SIG-M5 (cell line): ENCODE results near the gene FN1.

Experiments
- DNase-seq: peaks from one replicate; lab custom pipeline; 2025; lab: John Stamatoyannopoulos, UW

Gene FN1

DNA sequence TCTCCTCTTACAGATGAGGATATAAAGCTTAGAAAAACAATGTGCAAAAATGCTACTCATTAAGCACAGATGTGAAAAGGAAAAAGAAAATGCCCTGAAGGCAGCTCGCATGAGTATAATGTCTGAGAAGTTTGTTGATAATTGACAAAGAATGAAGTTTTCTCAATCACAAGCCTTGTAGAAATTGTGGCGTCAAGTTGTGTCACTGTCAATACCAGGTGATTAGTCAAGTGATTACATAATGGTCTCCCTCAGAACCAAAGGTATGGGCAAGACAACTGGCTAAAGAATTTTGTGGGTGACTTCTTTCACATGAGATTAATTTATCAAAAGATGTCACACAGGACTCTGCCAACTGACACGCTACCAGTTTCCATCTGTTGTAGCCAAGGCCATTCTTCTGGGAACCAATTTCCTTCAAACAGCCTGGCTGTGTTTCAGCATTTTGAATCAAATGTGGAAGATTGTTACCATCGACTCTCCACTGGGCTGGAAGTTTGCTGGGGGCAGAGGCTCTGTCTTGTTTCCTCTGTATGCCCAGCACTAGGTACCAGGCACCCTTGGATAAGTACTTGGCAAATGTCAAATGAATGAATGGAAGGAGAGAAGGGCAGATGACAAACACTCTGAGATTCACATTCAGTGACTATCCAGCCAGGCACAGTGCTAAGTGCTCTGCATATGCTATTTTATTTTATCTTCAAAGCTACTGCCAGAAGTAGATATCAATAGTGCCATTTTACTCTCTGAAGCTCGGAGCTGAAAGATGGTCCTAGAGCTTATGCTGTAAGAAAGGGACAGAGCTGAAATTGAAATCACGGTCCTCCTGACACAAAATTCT, 5.9 kb upstream of the FN1 start:
- DNase-seq: no peak

DNA sequence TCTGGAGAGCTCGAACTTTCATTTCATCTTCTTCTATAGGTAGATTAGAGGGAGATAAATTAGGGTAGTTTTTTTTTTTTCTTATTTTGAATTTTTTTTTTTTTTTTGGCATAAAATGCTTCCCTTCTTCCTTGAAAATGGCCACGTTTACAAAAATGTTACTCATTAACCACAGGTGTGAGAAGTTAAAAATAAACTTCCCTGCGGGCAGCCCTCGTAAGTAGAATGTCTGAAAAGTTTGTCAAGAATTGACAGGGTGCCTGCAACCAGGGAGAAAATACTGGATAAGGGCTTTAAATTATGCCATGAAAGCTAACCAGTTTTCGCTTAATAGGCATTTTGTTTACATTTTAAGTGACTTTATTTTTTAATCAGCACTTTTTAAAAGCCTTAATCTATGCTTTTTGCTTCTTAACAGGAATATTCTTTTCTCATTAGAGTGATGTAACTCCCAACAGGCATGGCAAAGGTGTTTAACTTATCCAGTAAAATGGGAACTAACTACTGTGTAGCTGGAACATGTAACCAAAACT, 4.2 kb upstream of the FN1 start:
- DNase-seq: no peak

DNA sequence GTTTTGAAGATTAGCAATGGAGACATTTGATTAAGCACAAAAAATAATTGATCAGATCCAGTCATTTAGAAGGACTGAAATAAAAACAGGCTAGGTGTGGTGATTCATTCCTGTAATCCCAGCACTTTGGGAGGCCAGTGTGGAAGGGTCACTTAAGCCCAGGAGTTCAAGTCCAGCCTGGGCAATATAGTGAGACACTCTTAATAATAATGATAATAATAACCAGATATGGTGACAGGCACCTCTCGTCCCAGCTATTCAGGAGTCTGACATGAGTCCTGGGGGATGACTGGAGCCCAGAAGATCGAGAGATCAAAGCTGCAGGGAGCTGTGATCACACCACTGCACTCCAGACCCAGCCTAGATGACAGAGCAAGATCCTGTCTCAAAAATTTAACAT, 3.5 kb upstream of the FN1 start:
- DNase-seq: no peak

DNA sequence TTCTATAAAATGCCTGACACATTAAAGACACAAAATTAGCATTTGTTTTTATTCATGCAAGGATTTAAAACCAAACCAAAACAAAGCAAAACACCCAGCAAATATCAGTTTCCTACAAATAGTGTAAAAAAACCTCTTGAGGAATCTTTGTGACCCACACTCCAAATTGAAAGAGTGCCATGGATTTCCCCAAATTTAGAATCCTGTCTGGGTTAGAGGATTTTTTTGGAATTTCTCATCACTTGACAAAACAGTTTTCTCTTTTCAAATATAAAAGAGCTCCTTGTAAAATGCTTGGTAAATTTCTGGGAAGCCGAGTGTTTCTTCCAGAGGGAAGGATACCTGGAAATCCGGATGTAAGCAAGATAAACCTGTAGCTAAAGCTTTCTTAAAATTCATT, 1.7 kb upstream of the FN1 start:
- DNase-seq: no peak

DNA sequence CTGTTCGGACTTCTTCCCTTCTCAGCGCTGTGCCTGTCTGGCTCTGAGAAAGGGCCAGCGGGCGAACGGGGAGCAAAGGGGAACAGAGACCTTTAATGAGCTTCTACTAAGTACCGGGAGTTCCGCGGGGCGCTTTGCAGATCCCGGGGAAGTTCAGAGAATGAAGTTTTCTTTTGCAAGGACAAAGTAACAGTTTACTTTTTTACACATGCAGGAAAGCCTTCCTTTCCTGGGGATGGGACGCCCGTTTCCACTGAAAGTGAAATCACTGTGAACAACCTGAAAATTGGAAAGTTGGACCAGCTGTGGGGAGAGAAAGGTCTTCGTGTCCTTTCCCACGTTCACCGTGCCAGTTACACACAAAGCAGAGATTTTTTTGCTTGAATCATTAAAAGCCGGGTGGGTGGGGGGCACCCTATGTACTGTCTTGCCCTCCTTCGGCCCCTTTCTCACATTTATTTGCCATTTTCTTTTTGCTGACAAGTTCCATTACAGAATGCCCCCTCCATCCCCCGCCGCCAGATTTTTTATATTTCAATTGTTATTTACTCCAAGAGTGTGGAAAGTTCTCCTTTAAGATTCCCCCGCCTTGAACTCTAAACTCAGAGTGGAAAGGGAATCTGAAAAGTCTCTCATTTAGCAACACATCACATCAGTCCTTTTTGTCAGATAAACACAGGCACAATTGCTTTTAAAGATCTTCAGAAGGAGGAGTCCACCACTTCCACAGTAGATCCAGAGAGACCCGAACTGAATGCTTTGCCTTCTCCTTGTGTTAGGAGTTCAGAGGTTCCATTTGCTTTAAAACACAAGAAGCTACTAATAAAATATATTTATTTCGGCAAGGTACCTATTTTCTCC, 1.1 kb upstream of the FN1 start:
- no peak for DNase-seq

DNA sequence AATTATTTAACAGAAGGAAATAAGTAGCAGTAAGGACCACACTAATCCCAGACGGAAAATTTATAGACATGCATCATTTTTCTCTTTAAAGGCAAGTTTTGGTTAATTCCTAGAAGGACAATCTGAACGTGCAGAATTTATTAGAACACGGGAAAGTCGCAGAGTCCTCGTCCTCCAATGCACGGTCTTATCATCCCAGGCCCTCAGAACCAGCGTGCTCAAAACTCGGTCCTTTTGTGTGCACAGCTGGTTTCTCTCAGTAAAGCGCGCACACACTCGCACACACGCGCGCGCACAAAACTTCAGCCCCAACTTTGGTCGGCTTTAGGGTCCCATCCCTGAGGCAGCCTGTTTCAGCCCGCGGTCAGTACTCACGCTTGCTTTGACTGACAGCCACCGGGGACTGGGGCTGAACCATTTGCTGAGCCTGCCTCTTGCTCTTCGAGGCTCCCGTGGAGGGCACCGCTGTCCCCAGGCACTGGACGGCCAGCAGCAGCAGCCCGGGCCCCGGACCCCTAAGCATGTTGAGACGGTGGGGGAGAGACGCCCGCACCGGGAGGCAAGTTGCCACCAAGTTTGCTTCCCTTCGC, 493 bp downstream of the FN1 start:
- no peak for DNase-seq

DNA sequence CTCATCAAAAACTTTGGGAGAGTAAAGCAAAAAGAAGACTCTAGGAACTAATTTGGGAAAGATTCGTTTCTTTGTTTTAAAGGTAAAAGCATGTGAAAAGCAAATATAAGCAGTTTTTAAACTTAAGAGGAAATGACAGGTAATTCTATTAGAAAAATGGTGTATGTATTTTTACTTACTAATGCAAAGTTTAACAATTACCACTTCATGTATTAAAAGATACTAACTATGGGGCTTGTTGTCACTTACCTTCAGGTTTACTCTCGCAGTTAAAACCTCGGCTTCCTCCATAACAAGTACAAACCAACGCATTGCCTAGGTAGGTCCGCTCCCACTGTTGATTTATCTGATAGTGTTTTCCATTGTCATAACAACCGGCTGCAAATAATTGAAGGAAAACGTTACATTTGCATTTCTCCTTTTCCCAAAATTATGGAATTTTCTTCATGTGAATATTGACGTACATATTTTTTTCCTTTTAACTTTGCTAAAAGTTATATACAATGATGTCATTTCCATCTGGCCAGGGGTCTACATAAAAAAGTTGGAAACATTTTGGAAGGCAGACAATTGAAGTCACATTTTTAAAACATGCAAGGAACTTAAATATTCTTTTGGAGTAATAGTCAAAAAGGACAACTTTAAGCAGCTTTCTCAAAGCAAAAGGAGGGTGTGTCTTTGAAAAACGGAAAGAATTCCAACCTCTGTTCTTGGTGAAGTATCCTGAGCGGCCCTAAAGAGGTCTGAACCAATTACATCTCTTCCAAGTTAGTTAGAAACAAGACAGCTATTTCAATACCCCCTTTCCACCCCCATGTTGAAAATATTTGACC, 1.2 kb downstream of the FN1 start:
- no peak for DNase-seq

DNA sequence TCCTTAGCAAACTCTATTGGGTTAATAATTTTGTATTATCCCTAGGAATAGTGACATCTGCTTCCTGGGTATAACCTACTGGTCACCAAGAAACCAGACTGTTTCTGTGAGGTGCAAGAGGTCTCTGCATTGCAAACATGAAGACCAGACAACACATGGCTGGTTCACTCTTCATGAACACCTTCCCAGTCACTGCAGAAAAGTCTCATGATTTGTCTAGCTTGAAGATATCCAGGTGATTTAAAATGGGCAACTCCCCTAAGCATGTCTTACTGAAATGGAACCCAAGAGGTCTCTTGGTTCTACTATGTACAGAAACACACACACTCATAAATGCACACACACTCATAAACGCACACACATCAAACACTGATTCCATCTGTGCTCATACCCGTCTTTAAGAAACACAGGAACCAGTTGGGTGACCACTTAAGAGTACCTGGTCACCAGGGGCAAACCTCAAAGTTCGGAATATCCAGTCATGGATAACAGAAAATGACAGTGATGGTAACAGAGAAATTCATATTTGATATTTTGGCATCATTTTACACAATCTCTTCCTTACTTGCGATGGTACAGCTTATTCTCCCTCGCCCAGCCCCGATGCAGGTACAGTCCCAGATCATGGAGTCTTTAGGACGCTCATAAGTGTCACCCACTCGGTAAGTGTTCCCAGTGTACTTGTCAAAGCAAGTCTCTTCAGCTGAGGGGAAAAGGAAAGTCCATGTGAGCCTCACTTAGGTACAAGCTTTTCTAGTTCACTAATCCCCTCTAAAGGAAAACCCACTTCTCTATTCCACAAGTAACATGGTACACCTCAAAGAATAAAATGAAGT, 2.9 kb downstream of the FN1 start:
- no peak for DNase-seq

DNA sequence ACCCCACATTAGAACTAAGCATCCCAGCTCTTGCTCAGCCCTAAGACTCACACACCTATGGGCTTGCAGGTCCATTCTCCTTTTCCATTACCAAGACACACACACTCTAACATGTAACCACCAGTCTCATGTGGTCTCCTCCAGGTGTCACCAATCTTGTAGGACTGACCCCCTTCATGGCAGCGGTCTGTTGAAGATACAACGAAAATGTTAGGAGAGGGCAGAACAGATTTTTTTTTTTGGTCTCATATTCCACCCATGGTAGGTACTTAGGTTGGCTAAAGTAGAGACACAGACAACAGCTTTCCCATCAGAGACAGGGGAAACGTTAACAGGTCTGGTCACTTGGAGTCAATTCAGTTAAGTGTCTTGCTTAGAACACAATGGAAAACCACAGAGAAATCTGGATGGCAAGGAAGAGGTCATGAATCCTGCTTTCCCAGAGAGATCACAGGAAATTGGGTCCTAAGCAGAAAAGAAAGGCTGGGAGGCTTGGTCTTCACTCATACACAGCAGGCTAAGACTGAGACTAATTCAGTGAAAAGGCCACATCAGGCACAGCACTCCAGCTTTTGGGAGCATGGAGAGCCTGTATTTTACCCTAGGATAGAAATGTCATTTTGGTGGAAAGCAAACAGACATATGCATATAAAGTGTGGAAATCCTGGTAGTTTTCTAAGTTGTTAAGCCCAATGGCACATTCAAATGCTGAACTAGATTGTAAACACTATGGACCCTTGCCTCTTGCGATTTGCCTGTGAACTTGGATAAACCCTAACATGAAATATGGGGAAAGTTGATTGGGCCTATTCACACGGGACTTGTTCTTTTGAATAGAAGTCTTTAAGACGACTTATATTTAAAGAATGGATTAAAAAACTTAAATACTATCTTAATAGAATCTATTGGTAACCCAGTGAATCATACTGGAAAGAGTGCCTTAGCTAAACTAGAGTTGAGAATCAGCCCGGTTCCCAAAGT, 3.8 kb downstream of the FN1 start:
- DNase-seq: no peak

DNA sequence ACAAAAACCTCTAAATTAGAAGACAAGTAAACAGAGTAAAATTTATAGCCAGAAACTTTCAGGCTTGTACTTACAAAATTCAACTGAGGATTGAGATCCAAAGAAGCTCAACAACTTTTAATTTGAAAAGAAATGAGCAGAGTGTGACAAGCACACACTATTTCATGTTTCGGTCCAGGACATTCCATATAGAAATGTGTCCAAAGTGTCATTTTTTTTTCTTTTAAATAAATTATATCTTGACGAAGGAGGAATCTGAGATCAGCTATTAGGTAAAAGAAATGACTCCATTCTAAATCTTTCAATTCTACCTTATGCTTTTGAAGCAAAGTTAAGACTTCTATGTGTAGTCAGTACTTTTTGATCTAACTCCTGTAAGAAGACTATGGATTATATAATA, 4.6 kb downstream of the FN1 start:
- DNase-seq: no peak

DNA sequence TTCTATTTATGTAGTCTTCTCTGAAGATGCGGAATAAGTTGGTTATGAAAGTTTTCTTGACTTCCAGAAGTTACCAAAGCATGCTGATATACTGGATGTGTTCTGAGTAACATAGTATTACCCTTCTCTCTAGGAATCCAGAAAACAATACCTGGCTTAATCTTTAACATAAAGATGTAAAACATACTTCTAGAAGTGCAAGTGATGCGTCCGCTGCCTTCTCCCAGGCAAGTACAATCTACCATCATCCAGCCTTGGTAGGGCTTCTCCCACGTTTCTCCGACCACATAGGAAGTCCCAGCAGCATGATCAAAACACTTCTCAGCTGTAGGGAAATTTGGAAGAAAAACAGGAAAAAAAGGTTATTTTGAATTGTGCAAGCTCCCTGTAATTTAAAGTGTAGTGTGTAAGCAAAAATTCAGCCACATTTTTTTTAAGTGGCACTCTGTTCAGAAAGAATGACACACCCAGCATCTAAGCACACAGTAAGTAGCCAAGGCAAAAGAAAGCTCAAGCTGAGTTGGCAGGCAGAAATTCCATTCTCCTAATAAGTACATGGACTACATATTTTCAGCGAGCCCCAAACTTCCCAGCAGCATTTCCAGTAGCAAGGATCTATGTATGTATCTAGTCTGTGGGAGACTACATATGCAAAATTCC, 5.2 kb downstream of the FN1 start:
- DNase-seq: no peak

DNA sequence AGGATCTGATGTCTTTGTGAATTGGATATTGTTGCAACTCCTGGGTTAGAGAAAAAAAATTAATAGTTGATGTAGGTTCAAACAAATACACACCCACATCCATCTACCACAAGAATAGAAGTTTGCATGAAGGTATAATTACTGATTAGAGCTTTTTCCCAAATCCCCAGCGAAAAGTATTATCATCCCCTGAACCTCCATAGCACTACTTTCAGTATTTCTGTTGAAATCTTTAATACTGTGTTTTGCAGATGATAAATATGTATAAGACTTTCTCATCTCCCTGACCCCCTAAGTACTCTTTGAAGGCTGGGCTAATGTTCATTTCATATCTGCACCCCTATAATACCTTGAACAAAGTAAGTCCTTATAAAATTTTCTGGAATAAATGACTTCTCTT, 6.4 kb downstream of the FN1 start:
- no peak for DNase-seq

DNA sequence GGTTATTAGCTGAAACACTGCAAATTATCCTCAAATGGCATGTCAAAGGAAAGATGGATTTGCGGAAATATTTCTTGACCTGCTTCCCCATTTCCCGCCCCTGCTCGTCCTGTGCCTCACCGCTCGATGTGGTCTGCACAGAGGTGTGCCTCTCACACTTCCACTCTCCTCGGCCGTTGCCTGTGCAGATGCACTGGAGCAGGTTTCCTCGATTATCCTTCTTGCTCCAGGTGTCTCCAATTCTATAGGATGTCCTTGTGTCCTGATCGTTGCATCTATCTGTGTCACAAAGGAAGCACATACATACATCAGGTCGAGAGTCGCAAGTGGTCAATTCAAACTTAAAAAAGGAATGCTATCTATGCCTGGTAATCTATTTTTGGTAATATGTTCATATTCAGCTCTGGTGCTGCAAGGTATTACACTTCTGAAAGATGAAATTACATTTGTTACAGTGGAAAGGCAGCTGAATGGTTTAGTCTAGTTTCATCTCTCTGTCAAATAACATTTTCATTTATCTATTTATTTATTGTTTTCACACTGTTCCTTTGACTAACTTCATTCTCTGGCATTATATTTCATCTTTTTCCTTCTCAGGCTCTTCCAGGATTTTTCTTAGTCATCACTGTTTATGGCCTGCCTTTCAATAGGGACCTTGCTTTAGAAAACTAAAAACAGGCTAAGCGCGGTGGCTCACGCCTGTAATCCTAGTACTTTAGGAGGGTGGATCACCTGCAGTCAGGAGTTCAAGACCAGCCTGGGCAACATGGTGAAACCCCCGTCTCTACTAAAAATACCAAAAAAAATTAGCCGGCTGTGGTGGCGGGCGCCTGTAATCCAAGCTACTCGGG, 7.6 kb downstream of the FN1 start:
- DNase-seq: no peak

DNA sequence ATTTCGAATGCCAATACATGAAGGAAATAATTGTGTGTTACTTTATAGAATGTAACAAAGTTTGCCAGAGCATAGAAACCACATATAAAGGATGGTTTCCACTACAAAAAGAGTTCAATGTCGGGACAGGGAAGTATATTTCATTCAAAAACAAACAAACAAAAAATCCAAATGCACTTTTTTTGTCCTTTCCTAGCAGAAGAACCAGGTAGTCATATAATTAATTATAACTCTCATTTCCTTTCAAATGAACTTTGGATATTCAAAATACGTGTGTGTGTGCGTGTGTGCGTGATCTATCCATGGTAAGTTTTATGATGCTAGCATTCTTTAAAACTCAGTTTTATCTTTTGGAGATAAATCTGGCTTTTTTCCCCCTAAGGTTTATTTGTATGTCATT, 8.3 kb downstream of the FN1 start:
- no peak for DNase-seq

DNA sequence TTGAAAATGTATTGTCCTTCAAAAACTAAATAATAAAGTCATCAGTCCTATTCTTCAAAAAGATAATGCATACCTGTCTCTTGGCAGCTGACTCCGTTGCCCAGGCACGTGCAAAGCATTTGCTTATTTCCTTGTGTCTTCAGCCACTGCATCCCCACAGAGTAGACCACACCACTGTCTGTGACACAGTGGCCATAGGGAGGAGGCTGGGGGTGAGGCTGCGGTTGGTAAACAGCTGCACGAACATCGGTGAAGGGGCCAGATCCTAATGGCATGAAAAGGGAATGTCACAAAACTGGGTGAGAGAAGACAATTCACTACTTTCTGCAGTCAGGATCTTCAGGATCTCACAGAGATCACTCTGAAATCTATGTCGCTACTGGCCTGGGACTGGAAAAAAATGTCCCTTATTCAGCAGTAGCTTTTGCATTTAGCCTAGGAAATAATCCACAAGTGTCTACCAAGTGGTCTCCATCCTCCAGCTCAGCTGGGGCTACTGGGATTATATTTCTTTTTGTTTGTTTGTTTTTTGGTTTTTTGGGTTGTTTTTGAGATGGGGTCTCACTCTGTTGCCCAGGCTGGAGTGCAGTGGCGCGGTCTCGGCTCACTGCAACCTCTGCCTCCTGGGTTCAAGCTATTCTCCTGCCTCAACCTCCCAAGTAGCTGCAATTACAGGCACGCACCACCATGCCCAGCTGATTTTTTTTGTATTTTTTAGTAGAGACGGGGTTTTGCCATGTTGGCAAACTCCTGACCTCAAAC, 10.7 kb downstream of the FN1 start:
- no peak for DNase-seq

DNA sequence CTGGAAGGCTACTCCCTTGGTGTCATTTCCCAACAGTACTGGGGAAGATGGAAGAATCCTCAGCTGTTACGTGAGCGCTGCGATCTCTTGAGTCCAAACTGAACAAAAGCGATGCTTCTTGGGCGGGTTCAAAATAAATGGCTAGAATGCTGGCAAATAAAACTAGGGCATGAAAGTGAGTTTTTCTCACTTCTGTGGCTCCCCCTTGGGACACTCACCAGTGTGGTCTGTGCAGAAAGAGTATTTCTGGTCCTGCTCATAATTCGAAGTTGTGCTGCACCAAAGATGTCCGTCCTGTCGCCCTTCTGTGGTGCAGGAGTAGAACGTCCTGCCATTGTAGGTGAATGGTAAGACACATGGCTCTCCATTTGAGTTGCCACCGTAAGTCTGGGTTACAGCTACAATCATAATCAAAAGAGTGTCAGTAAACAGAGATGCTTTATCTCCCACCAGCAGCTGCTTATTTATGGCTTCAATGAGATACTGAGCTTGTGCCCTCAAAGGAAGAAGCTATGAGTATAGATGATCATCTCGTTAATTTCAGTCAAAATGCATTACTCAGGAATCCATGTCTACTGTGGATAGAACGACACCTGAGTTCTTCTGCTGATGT, 11.8 kb downstream of the FN1 start:
- no peak for DNase-seq

DNA sequence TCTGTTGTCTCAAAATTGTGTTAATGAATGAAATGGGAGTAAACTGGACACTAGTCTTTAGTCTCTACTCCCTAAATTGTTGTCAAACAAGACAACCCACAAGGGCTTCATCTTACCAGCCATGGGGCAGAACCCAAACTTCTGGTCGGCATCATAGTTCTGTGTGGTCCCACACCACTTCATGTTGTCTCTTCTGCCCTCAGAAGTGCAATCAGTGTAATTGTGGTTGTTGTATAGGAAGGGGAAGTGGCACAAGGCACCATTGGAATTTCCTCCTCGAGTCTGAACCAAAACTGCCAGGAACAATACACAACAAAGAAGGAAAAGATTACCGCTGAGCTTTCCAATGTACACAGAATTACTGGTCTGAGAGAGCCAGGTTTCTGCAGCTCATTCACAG, 12.6 kb downstream of the FN1 start:
- DNase-seq: no peak
